ENCODE data around the gene POLA2. TPM values are rescaled to one million over a fixed set of nuclear protein-coding genes. Genes with fewer than 3 reads are reported as not detected.

Gene POLA2
- total RNA-seq, 4 donors from 2014 or later = 3.1 to 14.1 (median 10.4) TPM

- Histone ChIP-seq H3K4me3 (no peak overlapping the region), H3K4me1 (peaks cover 14 to 65% (median 31%) of the 10 kb centered on the region in 3 donors), H3K36me3 (no peaks in the 10 kb centered on the region), H3K9me3 (no peaks in the 10 kb centered on the region), H3K27ac (peak overlapping the region in 1 of 4 donors; percentile 73), H3K27me3 (no peaks in the 10 kb centered on the region)
- no peak for DNase-seq
- 95% methylated on average over 4 of the region's 4 CpGs for WGBS, 2 donors
- intact Hi-C loops (cut with DNase I) = no loop called here
- TF ChIP-seq POLR2A (IDR thresholded peaks at IDR 0.05) (no peak), CTCF (IDR thresholded peaks at IDR 0.05) (no peak)
Measured at GRCh38 chr11:65304110-65304509, 42.3 kb downstream of the POLA2 start.

- peaks cover 14 to 64% (median 29%) of the 10 kb centered on the region in 3 donors for H3K4me1 ChIP-seq
- H3K36me3 ChIP-seq = no peaks in the 10 kb centered on the region
- intact Hi-C loops (cut with DNase I) = no loop called here
- DNase-seq = no peak
- TF ChIP-seq CTCF (IDR thresholded peaks at IDR 0.05) (no peak), POLR2A (IDR thresholded peaks at IDR 0.05) (no peak)
- H3K27ac ChIP-seq = peak overlapping the region in 3 of 4 donors; percentile 61 to 77 (median 73)
- H3K27me3 ChIP-seq = no peaks in the 10 kb centered on the region
- H3K9me3 ChIP-seq = no peaks in the 10 kb centered on the region
- no peak overlapping the region for H3K4me3 ChIP-seq
- 89 to 96% methylated on average over 7 of the region's 7 CpGs for WGBS, 2 donors
Measured at GRCh38 chr11:65304613-65305012, 42.9 kb downstream of the POLA2 start.

GRCh38 chr11:65305501-65306268 is 43.9 kb downstream of the POLA2 start:
- Histone ChIP-seq H3K27ac (peak overlapping the region in 3 of 4 donors; percentile 61 to 77 (median 73)), H3K36me3 (no peaks in the 10 kb centered on the region), H3K4me1 (peaks cover 14 to 74% (median 32%) of the 10 kb centered on the region in 3 donors), H3K27me3 (no peaks in the 10 kb centered on the region), H3K9me3 (no peaks in the 10 kb centered on the region), H3K4me3 (no peak overlapping the region)
- TF ChIP-seq POLR2A (IDR thresholded peaks at IDR 0.05) (no peak), CTCF (IDR thresholded peaks at IDR 0.05) (no peak)
- WGBS, 2 donors = 66% methylated on average over 12 to 14 of the region's 17 CpGs
- DNase-seq = no peak
- intact Hi-C loops (cut with DNase I) = no loop called here

- no peaks in the 10 kb centered on the region for H3K36me3 ChIP-seq
- intact Hi-C loops (cut with DNase I) = no loop called here
- DNase-seq = no peak
- H3K4me1 ChIP-seq = peaks cover 9 to 71% (median 34%) of the 10 kb centered on the region in 3 donors
- H3K27ac ChIP-seq = peak overlapping the region in 2 of 4 donors; percentile 21 to 72
- no peaks in the 10 kb centered on the region for H3K27me3 ChIP-seq
- TF ChIP-seq POLR2A (IDR thresholded peaks at IDR 0.05) (no peak), CTCF (IDR thresholded peaks at IDR 0.05) (no peak)
- no peak overlapping the region for H3K4me3 ChIP-seq
- WGBS, 2 donors = 82 to 84% methylated on average over 6 of the region's 6 CpGs
- no peaks in the 10 kb centered on the region for H3K9me3 ChIP-seq
Measured at GRCh38 chr11:65307298-65308229, 45.8 kb downstream of the POLA2 start.

Data from esophagus squamous epithelium (tissue), 5 donors.